GM12878 (cell line): ENCODE data around the gene EIF1. TPM values are rescaled to one million over a fixed set of nuclear protein-coding genes. Genes with fewer than 3 reads are reported as not detected.

Source experiments
- CBFB ChIP-seq: IDR thresholded peaks from 2 replicates; pipeline ENCODE4 v1.6.1; 2016; ENCODE audit warnings: antibody characterized with exemption, low read depth
- E2F8 ChIP-seq: fragments of 450-650 bp; IDR thresholded peaks from 2 replicates; pipeline ENCODE4 v1.6.1; 2018; ENCODE audit warnings: mild to moderate bottlenecking, low read depth, moderate library complexity; ENCODE audit not compliant: partially characterized antibody
- EZH2 ChIP-seq: IDR thresholded peaks from 2 replicates; pipeline ENCODE4 v1.6.1; 2012; ENCODE audit warnings: low read depth, mild to moderate bottlenecking, control low read depth, inconsistent platforms, low read length, borderline replicate concordance; ENCODE audit not compliant: control insufficient read depth
- GATAD2B ChIP-seq: fragments of 450-650 bp; conservative IDR thresholded peaks from 2 replicates; pipeline ENCODE4 v1.6.1; 2017; ENCODE audit warnings: low read depth, mild to moderate bottlenecking, moderate library complexity
- IRF4 ChIP-seq: IDR thresholded peaks from 2 replicates; pipeline ENCODE4 v1.6.1; 2011; ENCODE audit warnings: low read depth, low read length
- NFXL1 ChIP-seq: fragments of 450-650 bp; IDR thresholded peaks from 2 replicates; pipeline ENCODE4 v1.6.1; 2017; ENCODE audit warnings: antibody characterized with exemption, mild to moderate bottlenecking, borderline replicate concordance
- POLR2AphosphoS5 ChIP-seq: IDR thresholded peaks from 2 replicates; pipeline ENCODE4 v1.6.1; 2011; ENCODE audit warnings: mild to moderate bottlenecking, low read length, inconsistent platforms
- RELB ChIP-seq: fragments of 450-650 bp; IDR thresholded peaks from 2 replicates; pipeline ENCODE4 v1.6.1; 2017; ENCODE audit warnings: low read depth, mild to moderate bottlenecking, moderate library complexity
- SREBF1 ChIP-seq: IDR thresholded peaks from 2 replicates; pipeline ENCODE4 v1.6.1; 2012; ENCODE audit warnings: mild to moderate bottlenecking, low read length
- SUZ12 ChIP-seq: fragments of 200-600 bp; sonication (generic); IDR thresholded peaks from one replicate; pipeline ENCODE4 v1.6.1; 2018; ENCODE audit warnings: antibody characterized with exemption, mild to moderate bottlenecking; ENCODE audit not compliant: unreplicated experiment
- TARDBP ChIP-seq: IDR thresholded peaks from 2 replicates; pipeline ENCODE4 v1.6.1; 2016; ENCODE audit warnings: borderline replicate concordance
- USF1 ChIP-seq: IDR thresholded peaks from 2 replicates; pipeline ENCODE4 v1.6.1; 2011; ENCODE audit warnings: borderline replicate concordance, low read depth, mild to moderate bottlenecking, moderate library complexity, mixed read lengths, low read length; ENCODE audit not compliant: insufficient read depth; ENCODE audit errors: extremely low read length
- WRNIP1 ChIP-seq: IDR thresholded peaks from 2 replicates; pipeline ENCODE4 v1.6.1; 2011; ENCODE audit warnings: low read depth, low read length, improper control_type of control experiment, borderline replicate concordance
- ZNF592 ChIP-seq: fragments of 450-650 bp; IDR thresholded peaks from 2 replicates; pipeline ENCODE4 v1.6.1; 2017; ENCODE audit warnings: mild to moderate bottlenecking, moderate library complexity
- polyA plus RNA-seq, 11 experiments: library from polyadenylated mRNA; depleted of rRNA in 4 of 11; unstranded in 6 of 11; stranded (reverse) in 5 of 11; fragments of >200 nt; fragmentation: Nextera tagmentation in 4 of 11; fragmentation: Illumina TruSeq in 1 of 11; extraction: Ambion mirVana in 4 of 11; extraction: Trizol in 1 of 11; gene quantifications; 1 replicate in 1 of 11; 2 replicates in 10 of 11; pipeline versions ENCODE4 v1.2.1 to v1.2.3, GENCODE V29; 2011 to 2016; ENCODE audit warnings: inconsistent platforms in 2 of 11, missing spikeins in 2 of 11, low read depth in 1 of 11
- total RNA-seq, 4 experiments: library from RNA; depleted of rRNA in 3 of 4; stranded (reverse); fragments of >200 nt in 3 of 4; fragmentation: Illumina TruSeq in 1 of 4; extraction: Trizol in 1 of 4; gene quantifications; 2 replicates each; pipeline versions ENCODE4 v1.2.1 to v1.2.3, GENCODE V29; 2013 to 2021
- TF ChIP-seq, protein P1 (sequence below): IDR thresholded peaks from 2 replicates; pipeline ENCODE4 v1.6.1; 2012; ENCODE audit warnings: improper control_type of control experiment, low read depth, low read length; ENCODE audit not compliant: insufficient replicate concordance

Gene EIF1
- total and polyA plus RNA-seq, 10 of the 15 experiments (the other 5 are each of a cell fraction or from before 2014, with no cell fraction given): 39.4 to 815 (median 480) TPM

DNA sequence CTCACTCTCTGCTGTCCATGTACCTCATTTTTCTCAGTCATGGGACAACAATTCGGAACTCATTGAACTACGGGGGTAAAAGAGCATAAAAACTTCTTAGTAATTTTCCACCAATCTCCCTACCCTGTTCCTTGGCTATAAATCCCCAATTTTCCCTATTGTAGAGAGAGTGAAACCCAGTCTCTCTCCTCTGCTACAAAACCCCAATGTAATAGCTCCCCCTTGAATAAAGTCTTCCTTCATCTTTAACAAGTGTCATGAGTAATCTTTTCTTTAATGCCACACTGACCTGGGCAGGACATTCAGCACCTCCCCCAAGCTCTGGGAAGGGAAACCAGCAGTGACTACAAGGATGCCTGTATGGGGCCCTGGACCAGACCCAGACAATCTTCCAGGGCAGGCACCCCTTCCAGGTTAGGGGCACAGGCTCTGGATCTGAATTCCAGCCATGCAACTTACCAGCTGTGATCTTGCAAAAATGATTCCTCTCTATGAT lies 10.2 kb upstream of the EIF1 start (continued):
- no peak for TF ChIP-seq ZNF592
- TF ChIP-seq SREBF1: no peak
- TF ChIP-seq SUZ12: no peak
- TF ChIP-seq TARDBP: peak; percentile 90; the same call in 1 of the 2 replicates
- TF ChIP-seq IRF4: no peak
- TF ChIP-seq CBFB: peak; percentile 92
- TF ChIP-seq, protein P1, sequence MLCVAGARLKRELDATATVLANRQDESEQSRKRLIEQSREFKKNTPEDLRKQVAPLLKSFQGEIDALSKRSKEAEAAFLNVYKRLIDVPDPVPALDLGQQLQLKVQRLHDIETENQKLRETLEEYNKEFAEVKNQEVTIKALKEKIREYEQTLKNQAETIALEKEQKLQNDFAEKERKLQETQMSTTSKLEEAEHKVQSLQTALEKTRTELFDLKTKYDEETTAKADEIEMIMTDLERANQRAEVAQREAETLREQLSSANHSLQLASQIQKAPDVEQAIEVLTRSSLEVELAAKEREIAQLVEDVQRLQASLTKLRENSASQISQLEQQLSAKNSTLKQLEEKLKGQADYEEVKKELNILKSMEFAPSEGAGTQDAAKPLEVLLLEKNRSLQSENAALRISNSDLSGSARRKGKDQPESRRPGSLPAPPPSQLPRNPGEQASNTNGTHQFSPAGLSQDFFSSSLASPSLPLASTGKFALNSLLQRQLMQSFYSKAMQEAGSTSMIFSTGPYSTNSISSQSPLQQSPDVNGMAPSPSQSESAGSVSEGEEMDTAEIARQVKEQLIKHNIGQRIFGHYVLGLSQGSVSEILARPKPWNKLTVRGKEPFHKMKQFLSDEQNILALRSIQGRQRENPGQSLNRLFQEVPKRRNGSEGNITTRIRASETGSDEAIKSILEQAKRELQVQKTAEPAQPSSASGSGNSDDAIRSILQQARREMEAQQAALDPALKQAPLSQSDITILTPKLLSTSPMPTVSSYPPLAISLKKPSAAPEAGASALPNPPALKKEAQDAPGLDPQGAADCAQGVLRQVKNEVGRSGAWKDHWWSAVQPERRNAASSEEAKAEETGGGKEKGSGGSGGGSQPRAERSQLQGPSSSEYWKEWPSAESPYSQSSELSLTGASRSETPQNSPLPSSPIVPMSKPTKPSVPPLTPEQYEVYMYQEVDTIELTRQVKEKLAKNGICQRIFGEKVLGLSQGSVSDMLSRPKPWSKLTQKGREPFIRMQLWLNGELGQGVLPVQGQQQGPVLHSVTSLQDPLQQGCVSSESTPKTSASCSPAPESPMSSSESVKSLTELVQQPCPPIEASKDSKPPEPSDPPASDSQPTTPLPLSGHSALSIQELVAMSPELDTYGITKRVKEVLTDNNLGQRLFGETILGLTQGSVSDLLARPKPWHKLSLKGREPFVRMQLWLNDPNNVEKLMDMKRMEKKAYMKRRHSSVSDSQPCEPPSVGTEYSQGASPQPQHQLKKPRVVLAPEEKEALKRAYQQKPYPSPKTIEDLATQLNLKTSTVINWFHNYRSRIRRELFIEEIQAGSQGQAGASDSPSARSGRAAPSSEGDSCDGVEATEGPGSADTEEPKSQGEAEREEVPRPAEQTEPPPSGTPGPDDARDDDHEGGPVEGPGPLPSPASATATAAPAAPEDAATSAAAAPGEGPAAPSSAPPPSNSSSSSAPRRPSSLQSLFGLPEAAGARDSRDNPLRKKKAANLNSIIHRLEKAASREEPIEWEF: no peak
- no peak for TF ChIP-seq NFXL1
- TF ChIP-seq USF1: no peak
- no peak for TF ChIP-seq WRNIP1
- TF ChIP-seq GATAD2B: no peak
- TF ChIP-seq E2F8: no peak
- TF ChIP-seq POLR2AphosphoS5: peak; percentile 98
- TF ChIP-seq EZH2: no peak
- TF ChIP-seq RELB: no peak
